Astrocyte of the spinal cord (primary cell): ENCODE data around the gene CSH1.
"Not testable (repeated sequence)": the region's sequence is repeated elsewhere in the genome, so short reads cannot be mapped to it uniquely, and the experiment has no call there.

ENCODE experiments used
- DNase-seq: peaks from one replicate; pipeline ENCODE4 v3.0.0; 2011; ENCODE audit warnings: low read depth, low spot score
- H3K4me3 ChIP-seq: 2 replicates; pipeline ENCODE4 v1.5.1; 2011; ENCODE audit warnings: low read depth, mild to moderate bottlenecking, low read length, moderate library complexity
- in situ Hi-C: cut with HindIII; loops from 2 replicates; pipeline ENCODE4 v1.10.0; 2017; ENCODE audit warnings: low sequenced_read_pairs
- TF ChIP-seq, protein P1 (sequence below): IDR thresholded peaks from 2 replicates; pipeline ENCODE4 v1.5.1; 2012; ENCODE audit warnings: low read depth, mild to moderate bottlenecking, low read length, inconsistent platforms

The CSH1 gene

DNA sequence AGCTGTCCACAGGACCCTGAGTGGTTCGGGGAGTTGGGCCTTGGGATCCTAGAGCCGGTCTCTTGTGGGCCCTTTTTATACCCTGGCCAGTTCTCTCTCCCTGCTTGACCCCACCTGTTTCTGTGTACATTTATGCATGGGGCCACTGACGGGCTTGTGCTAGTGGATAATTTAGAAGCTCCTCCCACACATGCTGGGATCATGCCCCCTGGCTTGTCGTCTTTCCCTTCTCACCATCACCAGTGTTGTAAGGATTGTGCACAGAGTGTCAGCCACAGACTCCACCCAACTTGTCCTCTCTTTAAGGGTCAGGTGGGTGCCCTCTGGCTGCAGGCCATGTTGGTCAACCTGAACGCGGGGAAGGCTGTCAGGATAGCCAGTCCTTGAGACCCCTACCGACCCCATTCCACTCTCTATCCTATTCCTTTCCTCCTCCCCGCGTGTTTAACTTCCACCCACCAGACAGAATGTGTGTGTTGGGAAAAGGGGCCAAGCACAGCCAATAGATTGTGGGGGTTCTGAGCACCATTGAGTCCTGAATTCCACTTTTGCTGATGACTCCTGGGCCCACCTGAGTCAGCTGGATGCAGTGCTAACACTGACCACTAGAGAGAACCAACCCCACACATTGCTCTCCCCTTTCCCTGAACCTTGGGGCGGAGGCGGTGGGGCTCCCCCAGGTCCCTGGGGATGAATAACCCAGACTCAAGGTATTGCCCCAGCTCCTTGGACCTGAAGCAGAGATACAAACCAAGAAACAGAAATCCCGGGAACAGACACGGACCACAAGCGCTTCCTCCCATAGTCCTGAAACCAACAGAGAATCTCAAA, at the start of gene CSH1:
TSS of gene CSH1 (minus strand) at position 51 of the 831 bp plus-strand sequence. CDS start 63 bp downstream, outside the sequence.
- in situ Hi-C loops, H3K4me3 ChIP-seq, DNase-seq: not testable (repeated sequence)

DNA sequence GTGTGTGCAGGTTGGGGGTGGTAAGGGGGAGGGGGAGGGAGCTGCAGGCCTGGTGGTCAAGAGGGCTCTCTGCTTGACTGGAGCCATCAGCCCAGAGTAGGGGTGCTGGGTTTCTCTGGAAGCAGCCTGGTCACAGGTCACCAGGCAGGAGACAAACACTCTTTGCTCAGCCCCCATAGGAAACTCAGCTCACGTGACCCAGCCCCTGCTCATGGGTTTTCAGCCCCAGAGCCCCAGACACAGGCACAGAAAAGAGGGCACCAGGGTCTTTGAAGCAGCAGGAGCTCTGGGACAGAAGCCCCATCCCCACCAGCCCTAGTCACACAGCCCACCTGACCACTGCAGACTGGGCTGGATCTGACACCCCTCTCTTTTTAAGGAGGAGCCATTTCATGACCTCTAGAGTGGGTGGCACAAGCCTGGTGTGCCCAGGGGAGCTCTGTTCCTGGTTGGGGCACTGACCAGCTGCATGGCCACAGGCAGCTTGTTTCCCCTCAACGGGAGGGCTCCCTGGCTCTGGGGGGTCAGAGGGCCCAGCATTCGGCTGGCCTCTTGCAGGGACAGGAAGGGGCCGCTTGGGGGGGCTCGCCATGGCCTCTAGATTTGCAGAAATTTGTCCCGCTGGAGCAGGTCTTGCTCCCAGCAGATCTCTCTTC, 49.5 kb upstream of the CSH1 start:
- TF ChIP-seq, protein P1, sequence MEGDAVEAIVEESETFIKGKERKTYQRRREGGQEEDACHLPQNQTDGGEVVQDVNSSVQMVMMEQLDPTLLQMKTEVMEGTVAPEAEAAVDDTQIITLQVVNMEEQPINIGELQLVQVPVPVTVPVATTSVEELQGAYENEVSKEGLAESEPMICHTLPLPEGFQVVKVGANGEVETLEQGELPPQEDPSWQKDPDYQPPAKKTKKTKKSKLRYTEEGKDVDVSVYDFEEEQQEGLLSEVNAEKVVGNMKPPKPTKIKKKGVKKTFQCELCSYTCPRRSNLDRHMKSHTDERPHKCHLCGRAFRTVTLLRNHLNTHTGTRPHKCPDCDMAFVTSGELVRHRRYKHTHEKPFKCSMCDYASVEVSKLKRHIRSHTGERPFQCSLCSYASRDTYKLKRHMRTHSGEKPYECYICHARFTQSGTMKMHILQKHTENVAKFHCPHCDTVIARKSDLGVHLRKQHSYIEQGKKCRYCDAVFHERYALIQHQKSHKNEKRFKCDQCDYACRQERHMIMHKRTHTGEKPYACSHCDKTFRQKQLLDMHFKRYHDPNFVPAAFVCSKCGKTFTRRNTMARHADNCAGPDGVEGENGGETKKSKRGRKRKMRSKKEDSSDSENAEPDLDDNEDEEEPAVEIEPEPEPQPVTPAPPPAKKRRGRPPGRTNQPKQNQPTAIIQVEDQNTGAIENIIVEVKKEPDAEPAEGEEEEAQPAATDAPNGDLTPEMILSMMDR: no peak
- in situ Hi-C loops: no loop called here
- no peak for DNase-seq
- no peak overlapping the region for H3K4me3 ChIP-seq

DNA sequence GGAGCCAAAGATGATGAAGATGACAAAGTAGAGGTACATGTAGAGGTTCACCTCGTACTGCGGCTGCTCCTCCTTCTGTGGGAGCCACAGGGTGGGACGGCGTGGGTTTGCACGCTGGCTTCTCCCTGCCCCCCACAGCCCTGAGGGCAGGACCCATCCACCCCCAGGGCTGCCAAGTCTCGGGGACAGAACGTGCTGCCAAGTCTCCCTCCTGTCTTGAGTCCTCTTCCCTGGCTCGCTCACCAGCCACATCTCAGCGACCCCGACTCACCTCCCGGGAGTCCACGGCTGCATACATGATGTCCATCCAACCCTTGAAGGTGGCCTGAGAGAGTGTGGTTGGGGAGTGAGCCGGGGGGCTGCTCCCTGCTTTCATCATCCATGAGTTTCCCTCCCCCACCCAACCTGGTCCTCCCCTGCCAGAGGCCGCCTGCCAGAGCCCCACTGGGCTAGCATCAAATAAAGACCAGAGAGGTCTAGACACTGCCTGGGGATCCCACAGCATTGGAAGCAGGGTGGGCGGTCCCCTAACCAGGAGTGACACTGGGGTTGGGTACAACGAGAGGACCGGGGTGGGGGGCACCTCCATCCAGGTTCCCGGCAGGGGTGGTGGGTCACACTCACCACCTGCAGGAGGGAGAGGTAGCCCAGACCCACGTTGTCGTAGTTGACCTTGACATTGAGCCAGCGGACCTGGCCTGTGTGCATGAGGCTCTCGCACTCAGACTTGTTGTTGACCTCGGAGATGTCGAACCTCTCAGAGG, 48.5 kb upstream of the CSH1 start:
- in situ Hi-C loops: no loop called here
- TF ChIP-seq, protein P1: no peak
- no peak for DNase-seq
- no peak overlapping the region for H3K4me3 ChIP-seq

DNA sequence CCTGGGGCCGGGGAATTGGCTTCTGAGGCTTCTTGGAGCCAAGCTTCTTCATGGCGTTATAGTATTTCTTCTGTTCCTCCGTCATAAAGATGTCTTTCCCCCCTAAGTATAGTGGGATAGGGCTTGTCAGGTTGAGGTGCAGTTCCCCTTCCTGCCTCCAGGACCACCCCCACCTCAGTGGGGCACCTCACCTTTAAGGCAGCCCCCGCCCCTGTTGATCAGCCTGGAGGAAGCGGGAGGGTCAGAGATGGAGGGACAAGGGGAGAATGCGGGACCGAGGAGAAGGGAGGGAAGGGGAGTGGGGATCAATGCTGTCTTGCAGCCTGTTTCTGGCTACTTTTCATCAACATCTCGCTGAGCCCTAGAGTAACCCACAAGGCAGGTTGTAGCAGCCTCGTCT, 47.4 kb upstream of the CSH1 start:
- DNase-seq: no peak
- in situ Hi-C loops: no loop called here
- H3K4me3 ChIP-seq: no peak overlapping the region
- TF ChIP-seq, protein P1: peak; percentile 19

DNA sequence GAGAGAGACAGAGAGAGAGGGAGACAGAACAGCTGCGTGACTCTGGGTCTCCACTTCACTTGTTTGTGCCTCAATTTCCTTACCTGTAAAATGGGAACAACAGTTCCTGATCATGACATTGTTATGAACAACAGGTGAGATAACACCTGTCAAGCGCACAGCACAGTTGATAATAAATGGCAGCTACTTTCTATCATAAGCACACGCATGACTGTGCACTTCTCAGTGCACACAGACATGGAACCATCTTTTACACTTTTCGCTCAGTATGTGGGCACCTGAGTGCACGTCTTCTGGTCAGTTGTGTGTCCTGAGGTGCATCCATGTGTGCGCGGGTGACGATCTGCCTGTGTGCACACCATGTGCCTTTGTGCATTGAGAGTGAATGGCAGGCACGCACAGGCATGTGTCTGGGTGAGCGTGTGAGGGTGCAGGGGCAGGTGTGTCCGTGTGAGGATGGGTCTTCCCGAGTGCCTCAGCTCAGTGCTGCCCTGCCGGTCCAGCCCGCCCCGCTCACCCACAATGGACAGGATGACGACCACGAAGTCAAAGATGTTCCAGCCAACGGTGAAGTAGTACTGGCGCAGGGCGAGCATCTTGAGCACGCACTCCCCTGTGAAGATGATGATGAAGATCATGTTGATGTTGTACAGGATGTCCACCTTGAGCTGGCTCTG, 46.1 kb upstream of the CSH1 start:
- TF ChIP-seq, protein P1: no peak
- DNase-seq: no peak
- in situ Hi-C loops: no loop called here
- no peak overlapping the region for H3K4me3 ChIP-seq

DNA sequence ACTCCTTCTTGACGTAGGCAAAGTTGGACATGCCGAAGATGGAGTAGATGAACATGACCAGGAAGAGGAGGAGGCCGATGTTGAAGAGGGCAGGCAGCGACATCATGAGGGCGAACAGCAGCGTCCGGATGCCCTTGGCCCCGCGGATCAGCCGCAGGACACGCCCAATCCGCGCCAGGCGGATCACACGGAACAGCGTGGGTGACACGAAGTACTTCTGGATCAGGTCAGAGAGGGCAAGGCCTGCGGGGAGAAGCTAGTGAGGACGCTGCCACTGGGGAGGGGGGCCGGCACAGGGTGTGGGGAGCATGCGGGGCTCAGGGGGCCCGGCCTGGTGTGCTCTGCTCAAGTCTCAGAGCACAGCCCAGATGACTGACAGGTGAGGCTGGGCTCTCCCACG, 45.4 kb upstream of the CSH1 start:
- in situ Hi-C loops: no loop called here
- H3K4me3 ChIP-seq: no peak overlapping the region
- no peak for DNase-seq
- TF ChIP-seq, protein P1: no peak
